ENCODE results near the gene FIZ1.

GRCh38 chr19:55576746-55577145, 22.6 kb downstream of the FIZ1 start:
- TF ChIP-seq, protein P1, sequence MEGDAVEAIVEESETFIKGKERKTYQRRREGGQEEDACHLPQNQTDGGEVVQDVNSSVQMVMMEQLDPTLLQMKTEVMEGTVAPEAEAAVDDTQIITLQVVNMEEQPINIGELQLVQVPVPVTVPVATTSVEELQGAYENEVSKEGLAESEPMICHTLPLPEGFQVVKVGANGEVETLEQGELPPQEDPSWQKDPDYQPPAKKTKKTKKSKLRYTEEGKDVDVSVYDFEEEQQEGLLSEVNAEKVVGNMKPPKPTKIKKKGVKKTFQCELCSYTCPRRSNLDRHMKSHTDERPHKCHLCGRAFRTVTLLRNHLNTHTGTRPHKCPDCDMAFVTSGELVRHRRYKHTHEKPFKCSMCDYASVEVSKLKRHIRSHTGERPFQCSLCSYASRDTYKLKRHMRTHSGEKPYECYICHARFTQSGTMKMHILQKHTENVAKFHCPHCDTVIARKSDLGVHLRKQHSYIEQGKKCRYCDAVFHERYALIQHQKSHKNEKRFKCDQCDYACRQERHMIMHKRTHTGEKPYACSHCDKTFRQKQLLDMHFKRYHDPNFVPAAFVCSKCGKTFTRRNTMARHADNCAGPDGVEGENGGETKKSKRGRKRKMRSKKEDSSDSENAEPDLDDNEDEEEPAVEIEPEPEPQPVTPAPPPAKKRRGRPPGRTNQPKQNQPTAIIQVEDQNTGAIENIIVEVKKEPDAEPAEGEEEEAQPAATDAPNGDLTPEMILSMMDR (IDR thresholded peaks at IDR 0.05; ENCODE audit: poor library complexity, severe bottlenecking) = no peak
- TF ChIP-seq MXI1 (conservative IDR thresholded peaks at IDR 0.05; ENCODE audit: poor library complexity, severe bottlenecking) = no peak
- TF ChIP-seq SMC3 (conservative IDR thresholded peaks at IDR 0.05; ENCODE audit: poor library complexity) = no peak
